H9 (cell line): Measurements from ENCODE around the gene DELE1. TPM values are rescaled to one million over a fixed set of nuclear protein-coding genes. Genes with fewer than 3 reads are reported as not detected.

Source experiments
- DNase-seq: peaks from one replicate; pipeline ENCODE4 v3.0.0-alpha.2; 2017
- H2AFZ ChIP-seq: one replicate; pipeline ENCODE4 v1.6.1; 2013; ENCODE audit warnings: mild to moderate bottlenecking, low read length, control low read depth, moderate library complexity
- H2AK5ac ChIP-seq: 2 replicates; pipeline ENCODE4 v1.6.1; 2013; ENCODE audit warnings: low read length, control low read depth, mixed read lengths; ENCODE audit not compliant: insufficient read length
- H2BK120ac ChIP-seq: one replicate; pipeline ENCODE4 v1.6.1; 2013; ENCODE audit warnings: low read depth, mild to moderate bottlenecking, low read length, control low read depth, inconsistent platforms; ENCODE audit not compliant: poor library complexity, severe bottlenecking
- H2BK12ac ChIP-seq: 2 replicates; pipeline ENCODE4 v1.6.1; 2013; ENCODE audit warnings: low read length, control low read depth, mixed read lengths, low read depth; ENCODE audit not compliant: insufficient read length
- H2BK15ac ChIP-seq: 2 replicates; pipeline ENCODE4 v1.6.1; 2013; ENCODE audit warnings: low read depth, low read length, control low read depth
- H2BK20ac ChIP-seq: one replicate; pipeline ENCODE4 v1.6.1; 2013; ENCODE audit warnings: low read depth, mild to moderate bottlenecking, low read length, control low read depth, inconsistent platforms; ENCODE audit not compliant: poor library complexity, severe bottlenecking
- H2BK5ac ChIP-seq: 2 replicates; pipeline ENCODE4 v1.6.1; 2013; ENCODE audit warnings: low read length, control low read depth, mixed read lengths; ENCODE audit not compliant: insufficient read length
- H3K14ac ChIP-seq: 2 replicates; pipeline ENCODE4 v1.6.1; 2013; ENCODE audit warnings: low read length, control low read depth; ENCODE audit not compliant: insufficient read depth
- H3K18ac ChIP-seq: 2 replicates; pipeline ENCODE4 v1.6.1; 2013; ENCODE audit warnings: low read depth, mild to moderate bottlenecking, mixed read lengths, low read length, control low read depth; ENCODE audit not compliant: insufficient read length
- H3K23ac ChIP-seq: 2 replicates; pipeline ENCODE4 v1.6.1; 2013; ENCODE audit warnings: low read length, control low read depth, mixed read lengths, low read depth; ENCODE audit not compliant: insufficient read length
- H3K23me2 ChIP-seq: 2 replicates; pipeline ENCODE4 v1.6.1; 2013; ENCODE audit warnings: low read depth, mild to moderate bottlenecking, mixed read lengths, low read length, control low read depth; ENCODE audit not compliant: insufficient read length, poor library complexity, severe bottlenecking
- H3K27ac ChIP-seq: 2 replicates; pipeline ENCODE4 v1.5.1; 2013; ENCODE audit warnings: low read length, control low read depth, mixed read lengths, low read depth; ENCODE audit not compliant: insufficient read length
- H3K27me3 ChIP-seq: 2 replicates; pipeline ENCODE4 v1.6.1; 2013; ENCODE audit warnings: low read length, control low read depth, inconsistent platforms; ENCODE audit not compliant: insufficient read depth
- H3K4ac ChIP-seq: 2 replicates; pipeline ENCODE4 v1.6.1; 2013; ENCODE audit warnings: low read depth, mild to moderate bottlenecking, control low read depth, inconsistent platforms, low read length, moderate library complexity
- H3K4me1 ChIP-seq: 2 replicates; pipeline ENCODE4 v1.6.1; 2013; ENCODE audit warnings: low read length, control low read depth, inconsistent platforms; ENCODE audit not compliant: insufficient read depth
- H3K4me2 ChIP-seq: 2 replicates; pipeline ENCODE4 v1.6.1; 2013; ENCODE audit warnings: low read length, control low read depth, mixed read lengths; ENCODE audit not compliant: insufficient read length, insufficient read depth
- H3K56ac ChIP-seq: 2 replicates; pipeline ENCODE4 v1.6.1; 2013; ENCODE audit warnings: low read depth, mild to moderate bottlenecking, mixed read lengths, low read length, control low read depth; ENCODE audit not compliant: insufficient read length
- H3K79me1 ChIP-seq: 2 replicates; pipeline ENCODE4 v1.6.1; 2013; ENCODE audit warnings: low read depth, mild to moderate bottlenecking, moderate library complexity, low read length, control low read depth, inconsistent platforms; ENCODE audit not compliant: insufficient read depth, poor library complexity, severe bottlenecking
- H3K79me2 ChIP-seq: 2 replicates; pipeline ENCODE4 v1.6.1; 2013; ENCODE audit warnings: low read length, control low read depth, inconsistent platforms; ENCODE audit not compliant: insufficient read depth
- H3K9ac ChIP-seq: 2 replicates; pipeline ENCODE4 v1.6.1; 2013; ENCODE audit warnings: low read length, control low read depth, mixed read lengths; ENCODE audit not compliant: insufficient read length; ENCODE audit errors: extremely low read depth
- H3K9me3 ChIP-seq: one replicate; pipeline ENCODE4 v1.6.1; 2013; ENCODE audit warnings: low read depth, low read length, inconsistent platforms; ENCODE audit not compliant: control insufficient read depth
- H3T11ph ChIP-seq: one replicate; pipeline ENCODE4 v1.6.1; 2013; ENCODE audit warnings: mild to moderate bottlenecking, low read length, control low read depth, inconsistent platforms
- H4K20me1 ChIP-seq: one replicate; pipeline ENCODE4 v1.6.1; 2013; ENCODE audit not compliant: control insufficient read depth, insufficient read length, insufficient read depth
- H4K5ac ChIP-seq: 2 replicates; pipeline ENCODE4 v1.6.1; 2013; ENCODE audit warnings: low read depth, mild to moderate bottlenecking, mixed read lengths, low read length, control low read depth; ENCODE audit not compliant: insufficient read length
- H4K8ac ChIP-seq: replicated peaks from 2 replicates; pipeline ENCODE4 v1.6.1; 2013; ENCODE audit warnings: low read length, control low read depth, mixed read lengths, low read depth; ENCODE audit not compliant: insufficient read length
- H4K91ac ChIP-seq: 2 replicates; pipeline ENCODE4 v1.6.1; 2013; ENCODE audit warnings: low read depth, mild to moderate bottlenecking, moderate library complexity, mixed read lengths, low read length, control low read depth; ENCODE audit not compliant: insufficient read length
- H3K27ac Mint-ChIP-seq, 3 experiments: 2 replicates in 2 of 3; 3 replicates in 1 of 3; pipeline ENCODE4 v1.8.0; 2020 to 2021; ENCODE audit warnings: mixed read lengths in 3 of 3, mild to moderate bottlenecking in 1 of 3, moderate library complexity in 1 of 3
- H3K27me3 Mint-ChIP-seq: 2 replicates; pipeline ENCODE4 v1.8.0; 2021; ENCODE audit warnings: low read depth, mild to moderate bottlenecking, moderate library complexity, mixed read lengths
- H3K36me3 Mint-ChIP-seq, 3 experiments: 2 replicates in 2 of 3; 3 replicates in 1 of 3; pipeline ENCODE4 v1.8.0; 2020 to 2021; ENCODE audit warnings: low read depth in 3 of 3, mixed read lengths in 3 of 3; ENCODE audit not compliant: insufficient read depth in 1 of 3
- H3K4me1 Mint-ChIP-seq, 2 experiments: 2 replicates each; pipeline ENCODE4 v1.8.0; 2020; ENCODE audit warnings: mixed read lengths in 2 of 2
- H3K4me3 Mint-ChIP-seq, 2 experiments: 2 replicates in 1 of 2; 3 replicates in 1 of 2; pipeline ENCODE4 v1.8.0; 2020 to 2021; ENCODE audit warnings: mild to moderate bottlenecking in 2 of 2, mixed read lengths in 2 of 2, moderate library complexity in 1 of 2
- H3K9me3 Mint-ChIP-seq, 2 experiments: 2 replicates in 1 of 2; 3 replicates in 1 of 2; pipeline ENCODE4 v1.8.0; 2020; ENCODE audit warnings: mild to moderate bottlenecking in 2 of 2, mixed read lengths in 2 of 2, moderate library complexity in 1 of 2
- CTCF ChIP-seq: fragments of 200-600 bp; sonication (generic); conservative IDR thresholded peaks from 3 replicates; pipeline ENCODE4 v1.8.0; 2021; ENCODE audit warnings: antibody characterized with exemption, mild to moderate bottlenecking
- WGBS: extraction: QIAGEN DNeasy Blood & Tissue Kit; methylation state at CpG from one replicate; pipeline ENCODE4 v1.1.7; 2013; ENCODE audit warnings: missing lambda C conversion rate, low lambda C conversion rate, mixed read lengths; ENCODE audit not compliant: insufficient read length; ENCODE audit errors: extremely low coverage; 5-methylcytosine and 5-hydroxymethylcytosine counted together
- total RNA-seq: library from RNA; stranded (reverse); gene quantifications from 2 replicates; pipeline ENCODE4 v1.2.1, GENCODE V29; 2021

The DELE1 gene
- total RNA-seq, 1 experiment from 2014 or later: 75.3 TPM

- peak overlapping the region; percentile 72 for H3K4me2 ChIP-seq
- H3T11ph ChIP-seq: no peak overlapping the region
- H2AFZ ChIP-seq: no peak overlapping the region
- H2BK20ac ChIP-seq: no peak overlapping the region
- H4K91ac ChIP-seq: no peak overlapping the region
- peaks cover 2% of the 10 kb centered on the region; the same call in 1 of the 2 replicates for H3K79me2 ChIP-seq
- no peaks in the 10 kb centered on the region for H3K9me3 ChIP-seq
- peak; percentile 61 for DNase-seq
- H2BK15ac ChIP-seq: no peak overlapping the region
- no peak overlapping the region for H4K5ac ChIP-seq
- no peak overlapping the region for H4K8ac ChIP-seq
- H2AK5ac ChIP-seq: no peak overlapping the region
- Mint-ChIP-seq H3K27me3 (peaks cover 25% of the 10 kb centered on the region), H3K4me1 (peaks cover 45 to 47% of the 10 kb centered on the region in 2 experiments), H3K4me3 (peak overlapping the region; percentile 62 to 75), H3K9me3 (no peaks in the 10 kb centered on the region; a peak in 2 of 5 replicates), H3K36me3 (peaks cover 0 to under 1% (median 0%) of the 10 kb centered on the region in 3 experiments; a peak in 2 of 7 replicates), H3K27ac (peak overlapping the region; percentile 23 to 59 (median 41); a peak in 3 of 7 replicates)
- H4K20me1 ChIP-seq: no peaks in the 10 kb centered on the region
- H3K4ac ChIP-seq: no peak overlapping the region
- H3K23me2 ChIP-seq: peaks cover 20% of the 10 kb centered on the region
- no peak overlapping the region for H3K14ac ChIP-seq
- TF ChIP-seq CTCF: no peak
- no peak overlapping the region for H3K9ac ChIP-seq
- no peak overlapping the region for H2BK120ac ChIP-seq
- H3K18ac ChIP-seq: no peak overlapping the region
- H3K27me3 ChIP-seq: no peaks in the 10 kb centered on the region; the same call in 1 of the 2 replicates
- H3K56ac ChIP-seq: no peak overlapping the region
- H2BK12ac ChIP-seq: no peak overlapping the region
- peaks cover 20% of the 10 kb centered on the region; the same call in 1 of the 2 replicates for H3K4me1 ChIP-seq
- H2BK5ac ChIP-seq: no peak overlapping the region
- no peak overlapping the region for H3K23ac ChIP-seq
- H3K27ac ChIP-seq: no peak overlapping the region
- no peaks in the 10 kb centered on the region for H3K79me1 ChIP-seq
- WGBS: no CpG with 5 or more reads among the region's 13 CpGs
Observed at GRCh38 chr5:141882594-141883183, 41.0 kb upstream of the DELE1 start.
